Activated naive CD4-positive, alpha-beta T cell treated with anti-CD3 and anti-CD28 coated beads, Interleukin-2, amount 50 U/mL, for 24 hours (primary cell): ENCODE results near the gene VPS72.

Experiments
- H3K27ac Mint-ChIP-seq: one replicate; pipeline ENCODE4 v1.8.0; 2021; ENCODE audit warnings: mild to moderate bottlenecking, mixed read lengths
- H3K27me3 Mint-ChIP-seq: one replicate; pipeline ENCODE4 v1.8.0; 2021; ENCODE audit warnings: mixed read lengths
- H3K36me3 Mint-ChIP-seq: one replicate; pipeline ENCODE4 v1.8.0; 2021; ENCODE audit warnings: mixed read lengths
- H3K4me1 Mint-ChIP-seq: one replicate; pipeline ENCODE4 v1.8.0; 2021; ENCODE audit warnings: mixed read lengths
- H3K4me3 Mint-ChIP-seq: one replicate; pipeline ENCODE4 v1.8.0; 2021; ENCODE audit warnings: mild to moderate bottlenecking, mixed read lengths
- H3K9me3 Mint-ChIP-seq: one replicate; pipeline ENCODE4 v1.8.0; 2021; ENCODE audit warnings: mixed read lengths

Gene VPS72

DNA sequence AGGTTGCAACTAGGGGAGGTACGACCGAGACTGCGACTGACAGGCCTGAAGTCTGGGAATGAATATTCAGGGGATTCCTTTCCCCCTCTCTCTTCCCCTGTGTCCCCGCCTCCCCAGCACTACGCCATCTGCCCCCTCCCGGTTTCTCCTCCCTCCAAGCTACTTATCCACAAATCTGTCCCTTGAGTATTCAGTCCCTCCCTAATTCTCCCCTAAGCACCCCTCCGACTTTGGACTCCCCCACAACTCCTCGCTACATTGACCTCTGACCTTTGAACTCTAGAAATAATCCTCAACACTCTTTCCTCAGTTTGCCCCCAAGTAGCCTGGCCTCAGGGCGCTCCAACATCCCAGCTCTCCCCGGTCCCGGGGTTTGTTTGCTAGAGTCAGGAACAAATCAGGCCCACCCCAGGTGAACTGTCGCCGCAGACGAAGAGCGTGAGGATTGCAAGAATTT, 24.7 kb downstream of the VPS72 start:
- H3K27ac Mint-ChIP-seq: peak overlapping the region; percentile 99
- peaks cover 65% of the 10 kb centered on the region for H3K4me1 Mint-ChIP-seq
- peaks cover 2% of the 10 kb centered on the region for H3K27me3 Mint-ChIP-seq
- peak overlapping the region; percentile 98 for H3K4me3 Mint-ChIP-seq
- peaks cover 13% of the 10 kb centered on the region for H3K36me3 Mint-ChIP-seq
- H3K9me3 Mint-ChIP-seq: no peaks in the 10 kb centered on the region

DNA sequence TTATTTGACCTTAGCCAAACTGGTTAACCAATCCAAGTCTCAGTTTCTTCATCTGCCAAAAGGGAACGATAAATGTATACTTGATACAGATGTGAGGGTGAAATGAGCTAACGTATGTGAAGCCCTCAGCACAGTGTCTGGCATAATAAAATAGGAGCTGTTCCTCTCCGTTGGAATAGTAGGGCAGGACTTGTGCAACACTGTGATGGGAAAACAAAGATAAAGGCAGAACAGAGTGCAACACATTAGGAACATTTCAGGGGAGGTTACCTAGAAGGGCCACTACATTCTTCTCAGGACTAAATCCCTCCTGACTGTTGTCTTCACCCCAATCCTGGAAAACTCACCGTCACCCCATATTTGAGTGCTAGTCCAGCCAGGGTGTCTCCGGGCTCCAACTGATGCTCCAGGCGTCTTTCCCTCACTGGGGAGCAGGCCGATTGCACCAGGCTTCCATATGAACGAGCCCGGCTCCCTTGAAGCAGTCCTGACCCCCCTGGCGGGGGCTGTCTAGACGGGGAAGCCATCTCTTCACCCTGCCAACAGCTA, 25.2 kb downstream of the VPS72 start:
- peaks cover 13% of the 10 kb centered on the region for H3K36me3 Mint-ChIP-seq
- peak overlapping the region; percentile 98 for H3K4me3 Mint-ChIP-seq
- peaks cover 70% of the 10 kb centered on the region for H3K4me1 Mint-ChIP-seq
- H3K27me3 Mint-ChIP-seq: peaks cover 2% of the 10 kb centered on the region
- peak overlapping the region; percentile 88 for H3K27ac Mint-ChIP-seq
- no peaks in the 10 kb centered on the region for H3K9me3 Mint-ChIP-seq

DNA sequence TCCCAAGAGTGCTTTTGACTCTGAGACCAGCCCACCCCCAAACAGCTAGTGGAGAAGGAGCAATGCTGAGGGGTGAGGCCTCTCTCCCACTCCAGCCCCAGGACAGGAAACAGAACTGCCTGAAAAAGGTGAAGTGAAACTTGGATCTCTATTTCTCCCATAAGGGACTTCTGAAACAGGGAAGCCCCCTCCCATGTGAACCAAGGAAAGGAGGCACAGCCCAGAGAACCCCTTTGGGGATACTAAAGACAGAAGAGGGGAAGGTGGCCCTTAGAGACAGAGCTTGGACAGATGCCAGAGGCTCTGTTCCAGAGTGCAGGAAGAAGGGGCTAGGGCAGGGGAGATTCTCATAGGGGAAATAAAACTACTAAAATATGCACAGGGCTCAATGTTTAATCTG, 30.6 kb downstream of the VPS72 start:
- peaks cover 18% of the 10 kb centered on the region for H3K36me3 Mint-ChIP-seq

DNA sequence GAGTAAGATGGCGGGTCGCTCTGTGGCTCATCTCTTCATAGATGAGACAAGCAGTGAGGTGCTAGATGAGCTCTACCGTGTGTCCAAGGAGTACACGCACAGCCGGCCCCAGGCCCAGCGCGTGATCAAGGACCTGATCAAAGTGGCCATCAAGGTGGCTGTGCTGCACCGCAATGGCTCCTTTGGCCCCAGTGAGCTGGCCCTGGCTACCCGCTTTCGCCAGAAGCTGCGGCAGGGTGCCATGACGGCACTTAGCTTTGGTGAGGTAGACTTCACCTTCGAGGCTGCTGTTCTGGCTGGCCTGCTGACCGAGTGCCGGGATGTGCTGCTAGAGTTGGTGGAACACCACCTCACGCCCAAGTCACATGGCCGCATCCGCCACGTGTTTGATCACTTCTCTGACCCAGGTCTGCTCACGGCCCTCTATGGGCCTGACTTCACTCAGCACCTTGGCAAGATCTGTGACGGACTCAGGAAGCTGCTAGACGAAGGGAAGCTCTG, 31.2 kb downstream of the VPS72 start:
- H3K36me3 Mint-ChIP-seq: peaks cover 15% of the 10 kb centered on the region
- peak overlapping the region; percentile 98 for H3K27ac Mint-ChIP-seq

More for the DNA sequence above, 30.6 kb downstream of the VPS72 start:
- Mint-ChIP-seq H3K9me3 (no peaks in the 10 kb centered on the region), H3K27me3 (no peaks in the 10 kb centered on the region), H3K4me1 (peaks cover 81% of the 10 kb centered on the region), H3K4me3 (peak overlapping the region; percentile 31), H3K27ac (peak overlapping the region; percentile 94)

DNA sequence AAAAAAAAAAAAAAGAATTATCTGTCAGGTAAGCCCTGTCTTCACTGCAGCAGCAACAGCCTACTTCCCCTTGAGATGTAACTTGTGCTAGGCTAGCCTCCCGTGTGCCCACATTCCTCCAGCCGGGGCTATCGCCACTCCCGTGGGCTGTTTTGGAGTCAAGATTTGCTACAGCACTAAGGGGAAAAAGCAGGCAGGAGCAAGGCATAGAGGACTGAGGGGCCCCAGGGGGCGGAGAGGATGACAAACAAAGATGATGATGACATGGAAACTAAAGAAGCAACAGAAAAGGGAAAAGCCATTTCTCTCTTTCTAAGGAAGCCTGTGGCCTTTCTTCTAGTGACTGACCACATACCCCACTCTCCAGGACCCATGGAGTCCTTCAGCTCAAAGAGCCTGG, 31.7 kb downstream of the VPS72 start:
- peak overlapping the region; percentile 98 for H3K27ac Mint-ChIP-seq
- H3K9me3 Mint-ChIP-seq: no peaks in the 10 kb centered on the region
- peaks cover 15% of the 10 kb centered on the region for H3K36me3 Mint-ChIP-seq
- no peaks in the 10 kb centered on the region for H3K27me3 Mint-ChIP-seq
- H3K4me3 Mint-ChIP-seq: peak overlapping the region; percentile 100
- peaks cover 70% of the 10 kb centered on the region for H3K4me1 Mint-ChIP-seq

More for the DNA sequence above, 31.2 kb downstream of the VPS72 start:
- Mint-ChIP-seq H3K4me1 (peaks cover 75% of the 10 kb centered on the region), H3K9me3 (no peaks in the 10 kb centered on the region), H3K27me3 (no peaks in the 10 kb centered on the region), H3K4me3 (peak overlapping the region; percentile 100)

DNA sequence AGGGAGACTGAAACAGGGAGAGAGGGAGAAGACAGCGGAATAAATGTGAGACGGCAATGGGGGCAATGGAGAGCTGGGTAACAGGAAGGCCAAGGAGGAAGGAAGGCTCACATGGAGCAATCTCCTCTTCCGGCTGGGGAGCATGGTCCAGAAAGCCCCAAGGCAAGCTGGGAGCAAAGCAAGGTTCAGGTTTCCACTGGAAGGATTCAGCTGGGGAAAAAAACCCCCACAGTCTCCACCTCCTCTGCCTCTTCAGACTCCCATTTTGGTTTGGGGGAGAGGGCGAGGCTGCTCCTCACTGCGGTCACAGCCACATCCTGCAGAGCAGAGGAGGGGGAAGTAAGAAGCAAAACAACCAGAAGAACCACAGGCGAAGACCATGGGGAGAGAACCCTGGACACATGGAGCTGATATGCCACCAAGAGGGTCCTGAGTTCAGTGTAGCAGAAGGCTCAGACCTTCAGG, 32.9 kb downstream of the VPS72 start:
- H3K9me3 Mint-ChIP-seq: no peaks in the 10 kb centered on the region
- H3K4me1 Mint-ChIP-seq: peaks cover 60% of the 10 kb centered on the region
- H3K4me3 Mint-ChIP-seq: peak overlapping the region; percentile 100
- no peaks in the 10 kb centered on the region for H3K27me3 Mint-ChIP-seq
- peak overlapping the region; percentile 98 for H3K27ac Mint-ChIP-seq
- peaks cover 15% of the 10 kb centered on the region for H3K36me3 Mint-ChIP-seq

DNA sequence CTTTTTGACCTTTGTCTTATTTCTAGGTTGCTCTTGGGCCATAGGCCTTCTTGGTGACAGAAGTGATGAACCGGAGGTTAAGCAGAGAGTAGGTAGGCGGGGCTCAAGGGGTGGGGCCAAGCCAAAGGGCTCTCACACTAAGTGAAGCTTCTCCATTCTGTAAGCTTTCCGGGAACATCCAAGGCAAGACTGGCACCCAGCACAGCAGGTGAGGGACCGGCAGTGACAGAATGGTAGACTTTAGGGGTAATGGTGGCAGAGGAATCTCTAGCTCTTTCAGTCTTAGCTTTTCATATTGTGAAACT, 33.5 kb downstream of the VPS72 start, which contains the start of gene TNFAIP8L2:
TSS of gene TNFAIP8L2 (plus strand) at position 135 of the 305 bp plus-strand sequence. CDS start 2,049 bp downstream, outside the sequence.
- Mint-ChIP-seq H3K27me3 (no peaks in the 10 kb centered on the region), H3K36me3 (peaks cover 13% of the 10 kb centered on the region), H3K9me3 (no peaks in the 10 kb centered on the region), H3K4me3 (peak within 1 kb of the TSS; percentile 100), H3K4me1 (peaks cover 53% of the 10 kb centered on the region), H3K27ac (peak within 1 kb of the TSS; percentile 98)

DNA sequence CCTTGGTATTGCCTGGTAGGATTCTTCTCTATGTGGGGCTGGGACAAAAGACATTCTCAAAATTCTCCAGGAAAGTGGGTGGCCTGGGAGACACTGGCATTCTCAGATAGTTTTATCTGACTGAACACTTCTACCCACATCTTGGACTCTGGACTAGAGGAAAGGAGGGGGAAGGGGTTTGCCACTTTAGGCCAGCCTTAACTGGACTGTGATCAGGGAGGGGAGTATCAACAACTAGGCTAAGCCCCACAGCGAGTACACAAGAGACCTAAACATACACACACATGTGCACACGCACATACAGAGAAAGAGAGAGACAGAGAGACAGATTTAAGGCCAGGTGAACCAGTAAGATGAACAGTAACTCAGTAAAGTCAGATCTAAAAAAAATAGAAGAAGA, 42.3 kb downstream of the VPS72 start:
- H3K36me3 Mint-ChIP-seq: no peaks in the 10 kb centered on the region
- H3K4me1 Mint-ChIP-seq: peaks cover 17% of the 10 kb centered on the region
- no peaks in the 10 kb centered on the region for H3K9me3 Mint-ChIP-seq
- peak overlapping the region; percentile 91 for H3K4me3 Mint-ChIP-seq
- H3K27me3 Mint-ChIP-seq: no peaks in the 10 kb centered on the region
- H3K27ac Mint-ChIP-seq: no peak overlapping the region

DNA sequence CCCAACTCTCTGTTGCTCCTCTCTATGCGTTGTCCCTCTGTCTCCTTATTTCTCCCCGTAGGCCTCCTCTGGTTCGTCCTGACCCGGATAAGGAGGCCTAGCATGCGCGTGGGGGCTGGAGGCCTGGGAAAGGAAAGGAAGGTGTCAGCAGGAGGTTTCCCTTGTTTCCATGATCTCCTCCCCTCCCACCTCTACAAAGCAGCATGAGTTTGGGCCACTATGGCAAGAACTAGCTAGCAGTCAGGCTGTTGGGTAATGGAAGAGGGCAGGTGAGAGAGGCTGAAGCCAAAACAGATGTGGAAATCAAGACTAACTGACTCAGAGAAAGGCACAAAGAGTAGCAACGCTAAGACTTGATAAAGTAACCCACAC, 42.9 kb downstream of the VPS72 start:
- peak overlapping the region; percentile 91 for H3K4me3 Mint-ChIP-seq
- no peaks in the 10 kb centered on the region for H3K9me3 Mint-ChIP-seq
- H3K27ac Mint-ChIP-seq: no peak overlapping the region
- peaks cover 17% of the 10 kb centered on the region for H3K4me1 Mint-ChIP-seq
- H3K36me3 Mint-ChIP-seq: no peaks in the 10 kb centered on the region
- no peaks in the 10 kb centered on the region for H3K27me3 Mint-ChIP-seq

DNA sequence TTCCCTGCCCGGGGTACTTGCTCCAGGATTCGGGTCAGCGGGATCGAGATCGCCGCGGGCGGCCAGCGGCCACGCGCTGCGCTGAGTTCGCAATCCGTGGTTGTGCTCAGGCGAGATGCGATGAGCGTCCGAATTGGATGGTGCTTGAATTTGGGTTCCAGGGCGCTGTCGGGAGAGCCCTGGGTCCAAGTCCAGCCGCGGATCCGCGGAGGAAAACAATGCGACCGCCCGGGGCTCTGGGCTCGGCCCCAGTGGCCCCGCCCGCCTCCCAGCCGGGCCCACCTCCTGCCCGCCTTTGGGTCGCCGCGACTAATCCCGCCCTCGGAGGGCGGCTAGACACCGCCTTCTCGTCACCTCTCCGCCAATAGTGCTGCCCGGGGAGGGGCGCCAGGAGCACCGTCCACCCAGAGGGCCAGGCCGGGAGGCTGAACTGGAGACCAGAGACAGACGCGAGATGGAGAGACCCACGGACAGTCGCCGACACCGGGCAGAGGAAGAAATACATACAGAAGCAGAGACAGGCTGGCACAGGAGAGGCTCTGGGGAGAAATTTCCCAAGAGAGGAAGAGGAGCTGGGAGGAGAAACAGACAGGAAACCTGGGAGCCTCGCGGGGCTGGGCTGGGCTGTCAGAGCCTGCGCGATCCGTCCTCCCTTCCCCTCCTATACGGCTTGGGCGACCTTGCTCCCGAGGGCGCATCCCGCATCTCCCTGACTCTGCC, 43.4 kb downstream of the VPS72 start, which contains the start of gene SEMA6C:
TSS of gene SEMA6C (minus strand) at position 220 of the 720 bp plus-strand sequence. CDS start 4,010 bp downstream, outside the sequence.
- H3K36me3 Mint-ChIP-seq: no peaks in the 10 kb centered on the region
- H3K9me3 Mint-ChIP-seq: no peaks in the 10 kb centered on the region
- H3K4me1 Mint-ChIP-seq: peaks cover 17% of the 10 kb centered on the region
- peak within 1 kb of the TSS; percentile 91 for H3K4me3 Mint-ChIP-seq
- no peaks in the 10 kb centered on the region for H3K27me3 Mint-ChIP-seq
- H3K27ac Mint-ChIP-seq: peak within 1 kb of the TSS; percentile 63

DNA sequence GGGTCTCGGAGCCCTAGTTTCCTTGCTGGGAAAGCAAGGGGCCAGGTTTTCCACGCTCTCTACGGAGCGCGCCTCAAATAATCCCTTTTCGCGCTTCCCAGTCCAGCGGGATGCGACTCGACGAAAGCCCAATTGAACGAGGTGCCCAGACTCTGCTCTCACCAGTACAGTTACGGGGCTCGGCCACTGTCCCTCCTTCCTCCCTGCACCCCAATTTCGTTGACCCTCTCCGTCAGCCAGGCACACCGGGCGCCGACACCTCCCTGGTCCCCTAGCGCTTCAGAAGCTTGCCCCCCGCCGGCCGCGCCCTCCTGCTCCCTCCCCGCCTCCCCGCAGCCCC, 44.0 kb downstream of the VPS72 start:
- H3K36me3 Mint-ChIP-seq: no peaks in the 10 kb centered on the region
- H3K9me3 Mint-ChIP-seq: no peaks in the 10 kb centered on the region
- peak overlapping the region; percentile 91 for H3K4me3 Mint-ChIP-seq
- peaks cover 17% of the 10 kb centered on the region for H3K4me1 Mint-ChIP-seq
- H3K27ac Mint-ChIP-seq: no peak overlapping the region
- no peaks in the 10 kb centered on the region for H3K27me3 Mint-ChIP-seq

DNA sequence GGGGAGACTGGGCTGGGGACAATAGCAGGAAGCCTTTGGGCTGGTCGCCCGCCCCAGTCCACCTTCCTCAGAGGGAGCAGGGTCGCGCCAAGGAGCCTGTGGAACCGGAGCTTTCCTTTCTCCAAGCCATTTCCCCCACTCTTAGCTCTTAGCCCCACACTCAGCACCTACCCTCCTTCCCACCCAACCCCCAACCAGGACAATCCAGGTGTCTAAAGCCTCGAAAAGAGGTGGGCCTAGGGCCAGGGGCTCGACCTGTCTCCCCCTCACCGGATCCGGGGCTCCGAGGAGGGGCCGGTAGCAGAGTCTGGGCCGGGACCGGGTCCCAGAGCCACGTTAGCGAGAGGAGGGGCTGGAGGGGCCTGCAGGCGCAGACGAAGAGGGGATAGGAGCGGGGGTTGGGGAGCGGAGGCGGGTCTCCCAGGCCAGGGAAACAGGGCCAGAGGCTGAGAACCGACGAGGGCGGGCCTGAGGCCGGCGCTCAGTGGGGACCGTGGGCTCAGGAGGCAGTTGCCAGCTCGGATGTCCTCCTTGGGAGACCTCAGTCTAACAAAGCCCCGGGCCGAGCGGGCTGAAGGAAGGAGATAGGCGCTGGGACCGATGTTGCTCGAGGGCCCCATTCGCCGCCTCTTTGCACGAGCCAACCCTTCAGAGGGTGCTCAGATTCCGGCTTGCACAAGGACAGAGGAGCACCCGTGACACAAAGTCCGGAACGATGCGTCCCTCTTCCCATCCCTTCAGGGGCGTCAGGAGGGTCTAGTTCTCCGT, 44.5 kb downstream of the VPS72 start:
- H3K9me3 Mint-ChIP-seq: no peaks in the 10 kb centered on the region
- H3K4me3 Mint-ChIP-seq: peak overlapping the region; percentile 91
- no peaks in the 10 kb centered on the region for H3K27me3 Mint-ChIP-seq
- no peak overlapping the region for H3K27ac Mint-ChIP-seq
- H3K36me3 Mint-ChIP-seq: no peaks in the 10 kb centered on the region
- peaks cover 17% of the 10 kb centered on the region for H3K4me1 Mint-ChIP-seq

DNA sequence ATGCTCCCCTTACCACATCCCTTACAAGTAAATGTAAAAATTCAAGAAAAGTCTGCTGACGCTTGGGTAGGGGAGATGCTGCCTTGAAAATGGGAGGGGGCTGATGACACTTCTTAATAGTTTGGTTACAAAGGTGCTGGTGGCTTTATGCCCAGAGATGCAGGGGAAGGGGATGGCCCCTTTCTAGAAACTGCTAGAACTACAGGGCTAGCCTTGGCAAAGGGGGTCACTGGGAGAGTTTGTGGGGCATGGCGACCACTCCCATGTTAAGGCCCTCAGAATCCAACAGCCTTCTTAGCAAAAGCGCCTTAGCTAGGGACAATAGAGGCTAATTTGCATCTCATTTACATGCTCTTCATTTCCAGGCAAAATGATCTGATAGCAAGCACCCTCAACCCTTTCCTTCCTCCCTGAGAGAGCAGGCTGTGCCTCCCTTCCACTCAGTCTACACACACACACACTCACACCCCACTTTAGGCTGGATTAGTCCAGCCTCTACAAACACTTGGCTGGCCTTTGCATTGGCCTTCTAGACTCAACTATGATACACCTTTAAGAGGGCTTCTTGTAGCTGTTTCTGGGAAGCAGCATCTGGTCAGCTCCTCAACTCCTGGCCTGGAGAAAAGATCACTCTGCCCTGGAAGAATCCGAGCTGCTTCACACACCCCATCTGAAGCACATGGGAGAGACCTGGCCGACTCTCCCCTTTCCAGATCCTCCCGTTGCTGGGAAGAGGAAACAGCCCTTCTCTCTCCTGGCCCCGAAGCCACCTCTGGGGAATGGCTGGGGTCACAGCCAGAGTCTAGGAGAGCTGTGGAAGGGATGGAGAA, 45.3 kb downstream of the VPS72 start:
- Mint-ChIP-seq H3K27ac (no peak overlapping the region), H3K27me3 (no peaks in the 10 kb centered on the region), H3K4me1 (peaks cover 17% of the 10 kb centered on the region), H3K4me3 (no peak overlapping the region), H3K36me3 (no peaks in the 10 kb centered on the region), H3K9me3 (no peaks in the 10 kb centered on the region)

DNA sequence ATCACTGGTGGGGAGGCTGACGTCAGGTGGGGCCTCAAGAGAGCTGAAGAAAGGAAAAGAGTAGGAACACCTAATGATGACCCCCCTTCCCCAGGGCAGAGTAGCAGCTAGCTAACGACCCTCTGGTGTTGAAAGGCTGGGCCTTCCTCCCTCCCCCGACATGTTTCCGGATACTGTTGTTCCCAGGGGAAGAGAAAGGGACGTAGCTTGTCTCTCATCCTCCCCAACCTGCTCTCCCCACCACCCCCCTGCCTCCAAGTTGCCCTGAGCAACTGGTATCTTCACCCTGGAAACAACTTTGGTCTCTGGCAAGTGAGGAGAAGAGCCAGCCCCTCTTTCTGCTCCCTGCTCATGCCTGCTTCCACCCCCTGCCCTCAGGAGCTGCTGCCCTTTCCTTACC, 46.0 kb downstream of the VPS72 start:
- Mint-ChIP-seq H3K4me1 (peaks cover 17% of the 10 kb centered on the region), H3K9me3 (no peaks in the 10 kb centered on the region), H3K27me3 (no peaks in the 10 kb centered on the region), H3K4me3 (no peak overlapping the region), H3K27ac (no peak overlapping the region), H3K36me3 (no peaks in the 10 kb centered on the region)

DNA sequence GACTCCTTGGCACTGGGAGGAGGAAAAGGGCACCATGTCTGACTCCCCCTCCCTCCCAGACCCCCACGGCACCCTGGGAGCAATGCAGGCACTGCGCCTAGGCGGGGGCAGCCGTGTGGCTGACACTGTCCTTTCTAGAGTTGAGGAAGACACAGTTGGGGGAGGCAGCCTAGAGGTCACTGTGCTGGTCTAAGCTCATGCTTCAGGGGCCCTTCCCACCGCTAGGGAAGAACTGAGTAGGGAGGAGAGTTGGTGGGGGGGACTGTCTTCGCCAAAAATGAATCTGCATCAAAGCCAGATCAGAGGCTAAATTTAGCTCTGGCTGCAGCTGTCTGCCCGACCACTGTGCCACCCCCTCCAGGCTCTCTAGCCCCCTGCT, 47.0 kb downstream of the VPS72 start:
- Mint-ChIP-seq H3K36me3 (no peaks in the 10 kb centered on the region), H3K27ac (no peak overlapping the region), H3K4me1 (peaks cover 17% of the 10 kb centered on the region), H3K9me3 (no peaks in the 10 kb centered on the region), H3K27me3 (no peaks in the 10 kb centered on the region), H3K4me3 (no peak overlapping the region)
